ENCODE data around the gene CTPS1.

The CTPS1 gene

GRCh38 chr1:41017141-41018017, 37.9 kb downstream of the CTPS1 start:
- TF ChIP-seq CTCF (conservative IDR thresholded peaks at IDR 0.05), result no peak
- H3K27ac ChIP-seq, result no peak overlapping the region

- TF ChIP-seq CTCF (conservative IDR thresholded peaks at IDR 0.05), result no peak
- no peak overlapping the region for H3K27ac ChIP-seq
Measured at GRCh38 chr1:41018018-41018410, 38.5 kb downstream of the CTPS1 start.

DNA sequence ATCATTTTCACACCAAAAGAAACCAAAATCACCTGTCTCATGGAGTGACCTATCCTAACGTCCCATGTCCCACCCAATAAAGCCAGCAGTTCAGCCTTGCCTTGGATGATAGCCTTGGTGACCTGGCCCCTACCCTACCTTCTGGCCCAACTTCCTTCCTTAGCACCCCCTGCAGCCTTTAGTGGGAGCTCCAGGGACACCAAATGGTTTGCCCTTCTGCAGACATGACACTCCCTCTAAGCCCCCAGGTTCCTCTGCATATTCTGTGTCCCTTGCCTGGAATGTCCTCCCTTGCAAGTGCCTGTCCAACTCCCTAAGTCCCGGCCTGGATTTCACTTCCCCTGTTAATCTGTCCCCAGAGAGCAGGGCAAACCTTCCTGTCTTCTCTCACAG, 39.9 kb downstream of the CTPS1 start:
- no peak overlapping the region for H3K27ac ChIP-seq
- TF ChIP-seq CTCF (conservative IDR thresholded peaks at IDR 0.05), result no peak

- no peak overlapping the region for H3K27ac ChIP-seq
- TF ChIP-seq CTCF (conservative IDR thresholded peaks at IDR 0.05), result no peak
Measured at GRCh38 chr1:41020109-41020576, 40.6 kb downstream of the CTPS1 start.

DNA sequence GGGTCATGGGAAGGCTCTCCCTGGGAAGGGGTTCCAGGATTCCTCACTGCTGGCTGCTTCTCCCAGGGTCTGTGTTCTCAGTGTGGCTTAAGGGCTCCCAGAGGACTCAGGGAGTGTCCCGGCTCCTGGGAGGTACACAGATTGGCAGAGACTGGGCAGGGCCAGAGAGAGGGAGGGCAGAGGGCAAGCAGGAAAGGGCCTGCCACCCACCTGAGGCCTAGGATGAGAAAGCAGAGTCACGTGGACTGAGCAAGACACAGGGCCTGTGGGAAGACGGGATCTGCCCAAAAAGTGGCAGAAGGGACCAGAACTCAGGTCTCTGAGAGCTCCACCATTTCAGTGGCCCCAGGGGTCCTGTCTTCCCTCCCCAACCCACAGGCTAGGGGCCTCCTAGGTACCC, 41.2 kb downstream of the CTPS1 start:
- TF ChIP-seq CTCF (conservative IDR thresholded peaks at IDR 0.05), result no peak
- H3K27ac ChIP-seq, result no peak overlapping the region

GRCh38 chr1:41021526-41022308, 42.2 kb downstream of the CTPS1 start, which contains the start of gene SLFNL1:
SLFNL1 (minus strand) TSS chr1:41021725; CDS start chr1:41020660, 1,065 bp downstream.
- TF ChIP-seq CTCF (conservative IDR thresholded peaks at IDR 0.05), result no peak
- no peak within 1 kb of the TSS for H3K27ac ChIP-seq

DNA sequence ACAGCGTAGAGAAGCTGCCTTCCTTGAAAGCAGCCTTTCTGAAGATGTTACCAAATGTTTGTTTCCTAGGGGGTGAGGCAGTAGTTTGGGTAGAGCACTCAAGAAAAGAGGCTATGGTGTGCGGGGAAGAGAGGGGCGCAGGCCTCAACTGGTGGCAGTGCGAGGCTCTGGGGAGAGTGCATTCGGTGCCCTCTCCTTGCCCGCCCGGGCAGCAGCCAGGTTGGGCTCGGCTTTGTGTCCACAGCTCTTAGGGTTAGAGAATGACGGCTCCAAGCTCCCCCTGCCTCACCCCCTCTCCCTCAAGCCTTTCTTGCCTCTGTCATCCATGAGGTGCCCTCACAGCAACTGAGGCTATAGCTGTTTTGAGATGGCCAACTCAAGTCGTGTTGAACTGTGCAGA, 42.9 kb downstream of the CTPS1 start:
- no peak for TF ChIP-seq CTCF (conservative IDR thresholded peaks at IDR 0.05)
- no peak overlapping the region for H3K27ac ChIP-seq
